Fibroblast of skin of right quadriceps (primary cell): Measurements from ENCODE around the gene CDH13.

Experiments
- DNase-seq: peaks from one replicate; pipeline ENCODE4 v3.0.0-alpha.2; 2013

CDH13 gene

GRCh38 chr16:83201748-83202147 lies 575.0 kb downstream of the CDH13 start:
- DNase-seq, result no peak

GRCh38 chr16:83205896-83206295 lies 579.1 kb downstream of the CDH13 start:
- no peak for DNase-seq

- DNase-seq, result no peak
Measured at GRCh38 chr16:83206426-83206825, 579.7 kb downstream of the CDH13 start.

DNA sequence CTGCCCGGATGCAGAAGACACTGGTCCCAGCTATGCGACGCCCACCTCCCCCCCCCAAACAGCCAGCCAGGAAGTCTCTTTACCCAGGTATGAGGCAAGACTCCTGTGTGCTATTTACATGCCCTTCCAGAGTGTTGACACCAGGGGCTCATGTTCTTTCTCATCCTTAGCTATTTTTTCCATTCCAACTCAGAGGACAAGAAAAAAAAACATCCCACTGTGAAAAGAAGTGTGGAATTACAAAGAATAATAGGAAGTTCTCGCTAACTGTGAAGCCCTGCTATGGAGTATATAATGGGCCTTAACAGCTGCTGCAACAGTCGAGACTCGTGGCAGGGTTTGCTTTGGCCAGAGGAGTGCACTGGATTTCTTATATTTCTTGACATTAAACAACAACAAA lies 584.9 kb downstream of the CDH13 start:
- no peak for DNase-seq

GRCh38 chr16:83212301-83212841 lies 585.6 kb downstream of the CDH13 start:
- DNase-seq, result no peak

DNA sequence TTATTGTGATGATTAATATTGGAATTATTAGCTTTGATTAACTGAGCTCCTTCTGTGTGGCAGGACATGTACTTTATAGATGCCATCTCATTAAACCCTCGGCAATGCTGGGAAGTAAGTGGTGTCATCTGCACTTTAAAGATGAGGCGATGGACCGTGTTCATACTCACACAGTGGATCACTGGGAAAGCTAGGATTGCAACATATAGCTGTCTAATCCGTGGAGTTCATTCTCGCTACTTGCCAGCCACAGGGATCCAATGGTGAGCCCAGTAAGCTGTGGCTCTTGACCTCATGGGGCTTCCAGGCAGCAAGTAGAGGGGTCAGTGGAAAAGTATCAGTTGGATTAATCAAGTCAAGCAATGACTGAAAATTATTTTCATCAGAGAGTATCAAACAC lies 587.9 kb downstream of the CDH13 start:
- DNase-seq, result no peak

DNA sequence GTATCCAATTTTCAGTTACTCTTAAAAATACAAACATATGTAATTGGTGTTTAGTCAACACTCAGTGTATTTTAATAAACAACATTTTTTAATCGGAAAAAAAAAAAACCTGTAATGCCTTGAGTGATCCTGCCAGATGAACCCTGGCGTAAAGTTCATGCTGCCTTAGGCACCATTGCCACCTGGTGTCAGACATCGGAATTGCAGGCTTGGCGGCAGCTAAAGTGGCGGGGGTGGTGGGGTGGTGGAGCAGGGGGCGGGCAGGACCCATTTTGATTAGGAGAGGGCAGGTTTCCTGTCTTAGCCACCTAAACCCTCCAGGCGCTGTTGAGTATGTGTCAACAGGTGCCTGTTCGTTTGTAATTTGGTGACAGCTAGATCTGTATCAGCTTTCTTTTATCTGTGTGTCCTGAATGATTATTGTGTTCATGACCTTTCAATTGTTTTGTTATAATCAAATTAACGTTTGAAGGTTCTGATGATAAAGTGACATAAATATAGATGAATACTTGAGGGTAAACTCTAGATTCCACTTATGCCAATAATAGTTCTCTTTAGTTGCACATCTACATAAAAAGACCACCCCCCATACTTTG lies 588.7 kb downstream of the CDH13 start:
- DNase-seq, result peak; percentile 40

DNA sequence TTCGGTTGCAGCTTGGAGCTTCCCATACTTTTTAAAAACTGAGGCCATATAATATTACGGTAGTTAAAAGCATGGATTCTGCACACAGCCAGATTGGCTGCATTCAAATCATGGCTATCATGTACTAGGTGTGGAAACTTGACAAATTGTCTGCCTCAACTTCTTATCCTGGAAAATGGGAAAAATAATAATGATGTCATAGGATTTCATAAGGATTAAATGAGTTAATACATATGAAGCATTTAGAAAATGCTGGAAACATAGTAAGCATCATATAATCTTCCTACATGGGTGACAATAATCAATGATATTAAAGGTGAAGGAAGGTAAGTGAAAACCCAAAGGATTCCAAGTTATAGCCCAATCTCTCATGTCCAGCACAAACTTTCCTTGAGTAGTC lies 592.5 kb downstream of the CDH13 start:
- no peak for DNase-seq

DNA sequence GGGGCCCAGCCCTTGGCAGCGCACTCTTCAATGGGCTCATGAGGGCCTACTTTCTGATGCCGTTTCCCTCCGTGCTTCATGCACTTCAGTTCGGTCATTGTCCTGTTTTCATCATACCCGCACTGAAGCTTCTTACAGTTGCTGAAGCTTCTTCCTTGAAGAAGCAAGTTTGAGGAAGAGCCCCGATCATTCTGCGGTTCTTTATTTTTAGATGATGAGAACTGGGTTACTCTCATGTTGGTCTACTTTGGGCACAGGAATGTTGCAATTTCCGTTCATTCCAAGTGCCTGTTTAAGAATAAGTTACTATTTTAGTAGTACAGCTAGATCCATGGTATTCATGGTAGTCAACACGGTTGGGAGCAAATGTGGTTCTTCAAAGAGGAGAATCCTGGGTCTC lies 593.3 kb downstream of the CDH13 start:
- DNase-seq, result no peak

- DNase-seq, result no peak
Measured at GRCh38 chr16:83224642-83225041, 597.9 kb downstream of the CDH13 start.

GRCh38 chr16:83227336-83227735 lies 600.6 kb downstream of the CDH13 start:
- no peak for DNase-seq

- peak; percentile 38 for DNase-seq
Measured at GRCh38 chr16:83231729-83232128, 605.0 kb downstream of the CDH13 start.

DNA sequence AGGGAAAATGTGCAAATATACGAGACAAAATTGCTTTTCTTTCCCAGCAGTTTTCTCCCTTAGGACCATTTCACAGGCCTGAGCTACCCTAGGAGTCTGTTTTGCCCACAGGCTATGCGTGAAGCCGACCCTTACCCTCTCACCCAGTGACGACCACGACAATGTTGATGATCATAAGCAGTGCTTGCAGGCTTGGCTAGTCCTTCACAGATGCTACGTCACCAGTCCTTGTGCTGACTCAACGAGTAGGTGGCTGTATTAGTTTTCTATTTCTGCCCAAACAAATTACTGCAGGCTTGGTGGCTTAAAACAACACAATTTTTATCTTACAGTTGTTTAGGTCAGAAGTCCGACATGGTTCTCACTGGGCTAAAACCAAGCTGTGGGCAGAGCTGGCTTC lies 606.4 kb downstream of the CDH13 start:
- DNase-seq, result no peak

- DNase-seq, result no peak
Measured at GRCh38 chr16:83238949-83239691, 612.4 kb downstream of the CDH13 start.

DNA sequence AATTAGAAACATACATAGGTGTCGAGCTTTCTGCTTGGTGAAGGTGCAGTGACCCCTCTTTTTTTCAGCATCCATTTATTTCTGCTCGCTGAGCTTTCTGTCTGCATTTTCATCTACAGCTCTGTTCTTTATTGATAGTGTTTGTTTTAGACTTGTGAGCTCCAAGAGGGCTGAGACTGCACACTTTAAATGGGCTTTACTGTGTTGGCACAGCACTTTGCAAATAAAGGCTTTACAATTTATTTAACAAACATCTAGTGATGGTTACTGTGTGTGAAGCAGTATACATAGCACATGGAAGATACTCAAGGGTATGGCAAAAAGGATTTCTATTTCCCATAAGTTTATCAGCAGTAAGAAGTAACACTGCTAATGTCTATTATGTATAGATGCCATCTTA lies 617.3 kb downstream of the CDH13 start:
- no peak for DNase-seq

GRCh38 chr16:83245061-83245460 lies 618.3 kb downstream of the CDH13 start:
- peak; percentile 62 for DNase-seq

DNA sequence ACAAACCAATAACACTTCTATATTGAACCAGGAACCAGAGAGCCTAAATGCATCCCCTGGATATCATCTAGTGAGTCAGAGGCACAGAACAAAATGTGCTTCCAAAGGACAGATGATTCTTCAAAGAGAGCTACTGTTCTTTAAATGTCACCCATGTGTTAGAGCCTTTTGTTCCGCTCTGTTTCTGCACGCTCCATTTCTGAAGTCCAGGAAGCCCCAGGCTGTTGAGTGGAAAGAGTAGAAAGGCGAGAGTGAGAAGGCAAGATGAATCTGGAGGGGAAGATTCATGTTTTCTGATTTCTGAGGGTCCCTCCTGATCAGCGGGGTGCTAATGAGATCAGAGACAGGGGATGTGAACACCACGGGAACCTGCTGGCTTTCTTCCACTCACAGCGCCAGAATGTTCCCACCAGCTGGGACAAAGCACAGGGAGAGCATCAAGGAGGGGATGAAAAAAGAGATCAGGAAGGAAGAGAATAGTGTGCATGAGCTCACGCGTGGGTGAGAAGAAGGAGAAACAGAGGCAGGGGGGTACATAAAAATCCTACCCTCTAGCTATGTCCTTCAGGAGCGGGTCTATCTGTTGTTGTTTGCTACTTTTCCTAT lies 621.1 kb downstream of the CDH13 start:
- no peak for DNase-seq

DNA sequence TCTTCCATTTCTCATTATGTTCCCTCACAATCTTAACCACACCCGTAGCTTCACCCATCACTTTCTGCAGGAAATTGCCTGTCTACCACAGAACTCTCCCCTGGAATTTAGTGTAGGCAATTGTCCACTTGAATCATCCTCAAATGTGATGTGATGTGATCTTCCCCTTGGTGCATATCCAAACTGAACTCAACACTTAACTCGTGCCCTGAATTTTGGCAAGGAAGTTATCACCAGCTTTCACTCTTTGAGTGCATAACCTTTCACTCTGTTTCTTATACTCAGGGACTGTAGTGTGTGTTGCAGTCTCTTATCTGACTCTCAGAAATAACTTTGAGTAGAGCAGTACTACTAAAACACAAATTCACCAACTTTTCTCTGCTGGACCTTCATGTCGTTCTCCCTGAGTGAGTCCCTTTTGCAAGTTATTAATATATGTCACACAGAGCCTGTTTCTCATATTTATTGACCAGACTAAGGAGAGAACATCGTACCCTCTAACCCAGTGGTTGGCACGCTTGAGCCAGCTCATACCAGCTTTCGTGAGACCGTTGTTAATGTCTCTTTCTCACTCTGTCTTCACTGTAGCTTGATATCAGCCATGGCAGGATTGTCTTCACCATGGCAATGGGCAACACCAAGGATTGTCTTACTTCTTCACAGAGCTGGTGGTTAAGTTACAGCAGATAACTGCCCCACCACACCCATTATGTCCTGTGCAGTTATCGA lies 622.1 kb downstream of the CDH13 start:
- no peak for DNase-seq

DNA sequence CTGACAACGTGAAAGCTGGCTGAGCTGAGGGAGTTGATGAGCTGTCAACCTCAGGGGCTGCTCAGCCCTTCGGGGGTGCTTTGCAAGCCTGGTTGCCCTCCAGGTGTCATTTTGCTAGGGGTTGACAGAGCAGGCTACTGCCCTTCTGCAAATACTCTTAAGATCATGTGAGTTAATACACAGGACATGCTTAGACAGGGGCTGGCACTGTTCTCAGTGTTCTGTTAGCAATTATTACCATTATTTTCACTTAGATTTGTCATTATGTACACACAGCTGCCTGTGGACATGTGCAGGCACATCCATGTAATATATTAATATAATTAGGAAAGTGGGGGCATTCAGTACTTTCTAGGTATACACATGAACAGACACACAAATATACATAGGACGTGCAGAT lies 626.8 kb downstream of the CDH13 start:
- no peak for DNase-seq

DNA sequence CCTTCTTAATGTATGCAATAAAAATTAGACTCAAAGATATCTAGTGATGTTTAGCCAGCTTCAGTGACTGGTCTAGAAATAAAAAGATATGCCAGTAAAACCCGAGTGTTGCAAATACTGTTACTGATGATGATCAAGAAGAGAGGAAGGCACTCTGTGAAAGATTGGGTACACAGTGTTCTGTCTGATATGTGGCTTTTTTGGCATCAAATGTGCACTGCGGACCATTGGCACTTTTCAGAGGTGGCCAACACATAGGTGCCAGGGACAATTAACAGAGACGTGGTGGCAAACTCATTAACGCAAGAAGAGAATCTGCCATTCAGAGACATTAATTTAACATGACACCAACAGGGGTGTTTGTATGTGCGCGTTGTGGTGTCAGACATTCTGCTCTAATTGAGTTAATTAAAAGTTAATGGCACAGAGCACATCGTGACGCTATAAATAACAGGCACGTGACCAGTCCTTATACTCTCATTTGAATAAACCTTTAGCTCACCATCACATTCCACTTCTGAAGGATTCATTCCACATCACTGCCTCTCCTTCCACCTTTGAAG lies 631.7 kb downstream of the CDH13 start:
- DNase-seq, result no peak

- DNase-seq, result no peak
Measured at GRCh38 chr16:83266848-83267553, 640.2 kb downstream of the CDH13 start.

DNA sequence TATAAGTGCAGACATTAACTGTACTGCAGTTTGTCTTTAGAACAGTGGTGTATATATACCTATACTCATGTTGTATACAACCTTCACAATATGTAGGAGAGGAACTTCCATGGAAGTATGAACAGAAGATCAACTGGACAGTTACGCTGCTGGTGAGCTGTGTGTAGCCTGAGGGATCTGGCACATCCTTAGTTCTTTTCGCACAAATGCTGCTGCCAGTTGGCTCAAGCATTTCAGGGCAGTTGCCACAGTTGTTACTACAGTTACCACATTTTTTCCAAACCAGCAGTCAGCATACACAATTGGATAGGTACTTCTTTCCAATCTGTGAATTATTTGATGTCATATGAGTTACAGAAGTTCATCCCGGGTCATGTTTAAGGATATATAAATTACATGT lies 641.4 kb downstream of the CDH13 start:
- DNase-seq, result no peak

- peak; percentile 42 for DNase-seq
Measured at GRCh38 chr16:83269048-83269447, 642.3 kb downstream of the CDH13 start.
